D721Med (cell line): Measurements from ENCODE around the gene ZDHHC19.
"Not testable (repeated sequence)": the region's sequence is repeated elsewhere in the genome, so short reads cannot be mapped to it uniquely, and the experiment has no call there.

Source experiments
- DNase-seq: peaks from one replicate; pipeline ENCODE4 v3.0.0; 2011; ENCODE audit warnings: low spot score; ENCODE audit not compliant: insufficient read length
- FAIRE-seq: peaks from 2 replicates; lab custom pipeline; 2011; peaks lifted over from hg19 to GRCh38; lab: Jason Lieb, UNC
- TF ChIP-seq, protein P1 (sequence below): IDR thresholded peaks from 2 replicates; pipeline ENCODE4 v1.5.1; 2012; ENCODE audit warnings: mild to moderate bottlenecking, control low read depth; ENCODE audit not compliant: insufficient read depth; ENCODE audit errors: missing control alignments

ZDHHC19 gene

DNA sequence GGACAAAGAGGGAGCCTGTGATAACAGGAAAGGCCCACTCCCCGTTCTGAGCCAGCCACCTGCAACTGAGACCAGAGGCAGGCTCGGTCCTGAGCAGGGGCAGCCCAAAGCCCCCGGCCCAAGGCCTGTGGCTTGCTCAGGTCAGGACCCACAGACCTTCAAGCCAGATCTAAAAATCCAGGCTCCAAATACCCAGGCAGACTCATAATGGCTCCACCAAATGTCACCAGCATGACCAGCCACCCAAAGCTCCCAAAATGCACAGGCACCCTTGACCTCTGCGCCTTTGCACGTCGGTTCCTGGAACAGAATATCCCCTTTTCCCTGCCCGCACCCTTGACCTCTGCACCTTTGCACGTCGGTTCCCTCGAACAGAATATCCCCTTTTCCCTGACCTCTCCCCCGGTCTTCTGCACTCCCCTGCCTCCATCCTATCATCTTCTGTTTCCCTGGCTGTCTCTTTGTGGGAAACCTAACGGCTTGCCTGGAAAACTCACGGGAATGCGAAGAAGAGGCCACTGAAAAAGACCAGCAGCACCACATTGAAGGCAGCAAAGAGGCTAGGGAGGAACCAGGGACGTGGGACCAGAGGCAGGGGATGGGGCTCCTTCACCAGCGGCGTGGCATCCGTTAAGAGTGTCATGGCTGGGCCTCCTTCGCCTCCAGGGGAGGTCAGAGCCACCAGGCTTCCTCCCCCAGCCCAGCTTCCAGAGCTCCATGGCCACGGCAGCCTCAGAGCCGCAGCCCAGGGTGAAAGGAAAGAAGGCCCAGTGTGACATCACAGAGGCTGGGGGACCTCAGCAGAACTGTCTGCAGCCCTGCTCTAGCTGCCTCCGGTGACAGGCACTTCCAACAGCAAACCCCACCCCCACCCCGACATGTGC, at the start of gene ZDHHC19:
Gene ZDHHC19 (minus strand): TSS at position 728 of the 884 bp plus-strand sequence. CDS start 85 bp downstream, at position 643.
- TF ChIP-seq, protein P1, sequence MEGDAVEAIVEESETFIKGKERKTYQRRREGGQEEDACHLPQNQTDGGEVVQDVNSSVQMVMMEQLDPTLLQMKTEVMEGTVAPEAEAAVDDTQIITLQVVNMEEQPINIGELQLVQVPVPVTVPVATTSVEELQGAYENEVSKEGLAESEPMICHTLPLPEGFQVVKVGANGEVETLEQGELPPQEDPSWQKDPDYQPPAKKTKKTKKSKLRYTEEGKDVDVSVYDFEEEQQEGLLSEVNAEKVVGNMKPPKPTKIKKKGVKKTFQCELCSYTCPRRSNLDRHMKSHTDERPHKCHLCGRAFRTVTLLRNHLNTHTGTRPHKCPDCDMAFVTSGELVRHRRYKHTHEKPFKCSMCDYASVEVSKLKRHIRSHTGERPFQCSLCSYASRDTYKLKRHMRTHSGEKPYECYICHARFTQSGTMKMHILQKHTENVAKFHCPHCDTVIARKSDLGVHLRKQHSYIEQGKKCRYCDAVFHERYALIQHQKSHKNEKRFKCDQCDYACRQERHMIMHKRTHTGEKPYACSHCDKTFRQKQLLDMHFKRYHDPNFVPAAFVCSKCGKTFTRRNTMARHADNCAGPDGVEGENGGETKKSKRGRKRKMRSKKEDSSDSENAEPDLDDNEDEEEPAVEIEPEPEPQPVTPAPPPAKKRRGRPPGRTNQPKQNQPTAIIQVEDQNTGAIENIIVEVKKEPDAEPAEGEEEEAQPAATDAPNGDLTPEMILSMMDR: no peak
- no peak for FAIRE-seq
- DNase-seq: no peak

- TF ChIP-seq, protein P1: no peak
- DNase-seq (no peak), FAIRE-seq (no peak)
Measured at GRCh38 chr3:196260784-196261183, 49.6 kb upstream of the ZDHHC19 start.

- no peak for DNase-seq
- FAIRE-seq: no peak
- TF ChIP-seq, protein P1: no peak
Measured at GRCh38 chr3:196255776-196256175, 44.6 kb upstream of the ZDHHC19 start.

DNA sequence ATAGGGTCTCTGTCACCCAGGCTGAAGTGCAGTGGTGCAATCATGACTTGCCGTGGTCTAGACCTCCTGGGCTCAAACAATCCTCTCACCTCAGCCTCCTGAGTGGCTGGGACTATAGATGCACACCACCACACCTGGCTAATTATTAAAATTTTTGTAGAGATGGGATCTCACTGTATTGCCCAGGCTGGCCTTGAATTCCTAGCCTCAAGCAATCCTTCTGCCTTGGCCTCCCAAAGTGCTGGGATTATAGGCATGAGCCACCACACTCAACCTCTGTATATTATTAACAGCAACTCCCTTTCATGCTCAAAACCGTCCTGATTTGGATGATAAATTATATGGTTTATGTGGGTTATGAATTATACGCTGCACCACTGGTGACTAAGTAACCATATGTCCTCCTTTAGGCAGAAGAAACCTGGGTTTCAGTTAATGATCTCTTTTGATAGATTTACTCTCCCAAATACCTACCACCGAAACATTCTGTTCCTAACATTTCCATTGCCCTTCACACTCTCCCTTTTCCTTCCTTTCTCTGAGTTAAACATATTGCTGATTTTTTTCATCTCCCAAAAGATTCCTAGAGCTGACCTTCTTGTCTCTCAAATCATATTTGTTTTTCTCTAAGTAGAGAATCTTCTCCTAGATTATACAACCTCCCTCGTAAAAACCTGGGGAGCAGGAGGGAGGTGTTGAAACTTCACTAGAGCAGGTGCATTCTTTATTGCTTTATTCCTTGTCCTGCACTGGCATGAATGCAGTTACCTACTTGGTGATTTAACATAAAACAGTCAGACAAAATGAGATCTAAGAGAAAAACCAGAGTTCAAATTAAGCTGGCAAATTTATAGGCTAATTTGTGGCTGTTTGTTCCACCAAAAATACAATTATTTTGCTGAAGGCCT, 43.4 kb upstream of the ZDHHC19 start:
- DNase-seq (no peak), FAIRE-seq (no peak)
- TF ChIP-seq, protein P1: no peak

DNA sequence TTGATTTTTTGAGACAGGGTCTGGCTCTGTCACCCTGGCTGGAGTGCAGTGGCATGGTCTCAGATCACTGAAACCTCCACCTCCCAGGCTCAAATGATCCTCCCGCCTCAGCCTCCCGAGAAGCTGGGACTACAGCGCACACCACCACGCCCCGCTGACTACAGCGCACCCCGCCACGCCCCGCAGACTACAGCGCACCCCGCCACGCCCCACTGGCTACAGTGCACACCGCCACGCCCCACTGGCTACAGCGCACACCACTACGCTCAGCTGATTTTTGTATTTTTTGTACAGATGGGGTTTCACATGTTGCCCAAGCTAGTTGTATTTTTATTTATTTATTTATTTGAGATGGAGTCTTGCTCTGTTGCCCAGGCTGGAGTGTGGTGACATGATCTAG, 40.7 kb upstream of the ZDHHC19 start:
- DNase-seq (no peak), FAIRE-seq (no peak)
- TF ChIP-seq, protein P1: no peak

DNA sequence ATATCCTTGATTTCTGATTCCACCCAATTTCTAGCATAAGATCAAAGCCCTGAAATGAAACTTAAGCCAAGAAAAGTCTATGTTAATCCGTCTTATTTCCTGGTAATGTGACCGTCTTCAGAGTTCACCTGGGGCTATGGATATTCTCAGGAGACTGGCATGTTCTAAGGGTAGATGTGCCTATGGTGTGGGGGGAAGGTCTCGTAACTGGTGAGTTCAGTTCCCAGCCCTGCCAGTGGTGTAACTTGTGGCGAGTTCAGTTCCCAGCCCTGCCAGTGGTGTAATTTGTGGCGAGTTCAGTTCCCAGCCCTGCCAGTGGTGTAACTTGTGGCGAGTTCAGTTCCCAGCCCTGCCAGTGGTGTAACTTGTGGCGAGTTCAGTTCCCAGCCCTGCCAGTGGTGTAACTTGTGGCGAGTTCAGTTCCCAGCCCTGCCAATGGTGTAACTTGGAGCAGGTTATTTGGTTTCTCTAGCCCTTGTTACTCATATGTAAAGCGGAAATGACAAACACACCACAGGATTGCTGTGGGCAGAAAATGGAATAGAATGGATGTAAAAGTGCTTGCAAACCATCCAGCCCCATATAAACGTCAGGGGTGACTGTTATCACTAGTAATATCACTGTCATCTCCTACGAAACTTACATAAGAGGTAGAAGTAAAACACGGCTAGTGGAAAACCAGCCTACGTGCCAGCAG, 35.6 kb upstream of the ZDHHC19 start:
- TF ChIP-seq, protein P1: no peak
- DNase-seq (no peak), FAIRE-seq (no peak)

GRCh38 chr3:196244166-196244565, 33.0 kb upstream of the ZDHHC19 start:
- not testable (repeated sequence) for DNase-seq, FAIRE-seq
